A549 (cell line): ENCODE measurements around the gene TSPAN4. TPM values are rescaled to one million over a fixed set of nuclear protein-coding genes. Genes with fewer than 3 reads are reported as not detected.

Experiments used
- ATAC-seq, 2 experiments: fragments of 200-7000 bp in 1 of 2; fragments of >200 bp in 1 of 2; cut with Nextera tagmentation in 1 of 2; cut with Tn5 transposase in 1 of 2; 3 replicates each; pipeline versions ENCODE4 v1.8.0 to v1.9.1; 2018 to 2020; ENCODE audit warnings: mild to moderate bottlenecking in 1 of 2, moderate library complexity in 1 of 2
- CTCF ChIA-PET: fragments of 300-600 bp; sonication (Branson Sonifier 250); formaldehyde crosslinking; extraction: SDS; loops from one replicate; lab custom pipeline; 2021; ENCODE audit warnings: antibody characterized with exemption, inconsistent platforms; lab: Yijun Ruan, JAX
- POLR2A ChIA-PET: fragments of 350-600 bp; formaldehyde crosslinking; extraction: SDS; loops from one replicate; lab custom pipeline; 2021; ENCODE audit warnings: antibody characterized with exemption, inconsistent platforms; lab: Yijun Ruan, JAX
- DNase-seq, 2 experiments: peaks; one replicate each; pipeline versions ENCODE4 v3.0.0 to v3.0.0-alpha.2; 2011 to 2016; ENCODE audit warnings: low read depth in 1 of 2, low spot score in 1 of 2
- FAIRE-seq: peaks from 2 replicates; lab custom pipeline; 2011; peaks lifted over from hg19 to GRCh38; lab: Jason Lieb, UNC
- H3K27ac ChIP-seq, 2 experiments: fragments of >200 bp; sonication (Bioruptor Twin); formaldehyde crosslinking; 3 replicates each; pipeline ENCODE4 v1.5.1; 2016 to 2017
- H3K4me1 ChIP-seq: fragments of >200 bp; sonication (Bioruptor Twin); formaldehyde crosslinking; 3 replicates; pipeline ENCODE4 v1.6.1; 2016
- H3K4me2 ChIP-seq: fragments of >200 bp; sonication (Bioruptor Twin); formaldehyde crosslinking; 3 replicates; pipeline ENCODE4 v1.6.1; 2016
- H3K4me3 ChIP-seq: fragments of >200 bp; sonication (Bioruptor Twin); formaldehyde crosslinking; 3 replicates; pipeline ENCODE4 v1.5.1; 2016
- H3K9me3 ChIP-seq: fragments of >200 bp; sonication (Bioruptor Twin); formaldehyde crosslinking; 3 replicates; pipeline ENCODE4 v1.6.1; 2016
- BHLHE40 ChIP-seq: IDR thresholded peaks from 2 replicates; pipeline ENCODE4 v1.6.1; 2012; ENCODE audit warnings: low read depth, low read length, inconsistent platforms
- CHD4 ChIP-seq: fragments of 200-600 bp; sonication (generic); IDR thresholded peaks from 2 replicates; pipeline ENCODE4 v1.6.1; 2016; ENCODE audit warnings: antibody characterized with exemption, mild to moderate bottlenecking, borderline replicate concordance
- EHF ChIP-seq: fragments of 250-450 bp; sonication (Bioruptor Pico); IDR thresholded peaks from 2 replicates; pipeline ENCODE4 v1.5.0; 2020; ENCODE audit warnings: mild to moderate bottlenecking
- EP300 ChIP-seq, 2 experiments: fragments of >200 bp; sonication (Bioruptor Twin); formaldehyde crosslinking; IDR thresholded peaks; 2 replicates in 1 of 2; 3 replicates in 1 of 2; pipeline ENCODE4 v1.6.1; 2016 to 2017
- FOSB ChIP-seq: fragments of 250-450 bp; sonication (Bioruptor Pico); IDR thresholded peaks from 2 replicates; pipeline ENCODE4 v1.5.0; 2020; ENCODE audit warnings: mild to moderate bottlenecking, moderate library complexity
- FOSL2 ChIP-seq, 2 experiments: fragments of 450-650 bp in 1 of 2; fragments of >200 bp in 1 of 2; sonication (Bioruptor Twin) in 1 of 2; formaldehyde crosslinking; IDR thresholded peaks; 2 replicates each; pipeline versions ENCODE4 v1.5.0 to v1.6.1; 2016 to 2020; ENCODE audit warnings: mild to moderate bottlenecking in 1 of 2, moderate library complexity in 1 of 2
- GATA3 ChIP-seq: IDR thresholded peaks from 2 replicates; pipeline ENCODE4 v1.6.1; 2012; ENCODE audit warnings: borderline replicate concordance
- HDAC2 ChIP-seq: fragments of 200-600 bp; sonication (generic); IDR thresholded peaks from 2 replicates; pipeline ENCODE4 v1.6.1; 2016
- HMGXB4 ChIP-seq: fragments of 250-450 bp; sonication (Bioruptor Pico); IDR thresholded peaks from 2 replicates; pipeline ENCODE4 v1.5.0; 2021; ENCODE audit warnings: mild to moderate bottlenecking, moderate library complexity, borderline replicate concordance
- MAZ ChIP-seq: fragments of 150-350 bp; IDR thresholded peaks from 2 replicates; pipeline ENCODE4 v1.6.1; 2014; ENCODE audit warnings: antibody characterized with exemption, low read depth, low read length, borderline replicate concordance
- NR3C1 ChIP-seq: fragments of >200 bp; sonication (Bioruptor Twin); formaldehyde crosslinking; IDR thresholded peaks from 3 replicates; pipeline ENCODE4 v1.6.1; 2017
- PHF8 ChIP-seq: fragments of 200-600 bp; sonication (generic); IDR thresholded peaks from 2 replicates; pipeline ENCODE4 v1.6.1; 2016; ENCODE audit warnings: low read depth, mild to moderate bottlenecking, antibody characterized with exemption, moderate library complexity, borderline replicate concordance
- POLR2A ChIP-seq: IDR thresholded peaks from 2 replicates; pipeline ENCODE4 v1.6.1; 2012; ENCODE audit warnings: mild to moderate bottlenecking, low read length
- RARB ChIP-seq: fragments of 250-450 bp; sonication (Bioruptor Pico); IDR thresholded peaks from 2 replicates; pipeline ENCODE4 v1.8.0; 2021; ENCODE audit warnings: mild to moderate bottlenecking, moderate library complexity
- RCOR1 ChIP-seq: fragments of 150-350 bp; IDR thresholded peaks from 2 replicates; pipeline ENCODE4 v1.6.1; 2014; ENCODE audit warnings: antibody characterized with exemption, low read length, low read depth
- RFX5 ChIP-seq: fragments of 450-650 bp; IDR thresholded peaks from 2 replicates; pipeline ENCODE4 v1.7.1; 2014; ENCODE audit warnings: antibody characterized with exemption, mild to moderate bottlenecking, moderate library complexity
- SMC3 ChIP-seq: fragments of >200 bp; sonication (Bioruptor Twin); formaldehyde crosslinking; IDR thresholded peaks from 3 replicates; pipeline ENCODE4 v1.6.1; 2018; ENCODE audit warnings: inconsistent platforms
- SREBF2 ChIP-seq: fragments of 450-650 bp; IDR thresholded peaks from 2 replicates; pipeline ENCODE4 v1.6.1; 2014; ENCODE audit warnings: mild to moderate bottlenecking, moderate library complexity
- TFCP2L1 ChIP-seq: fragments of 250-450 bp; sonication (Bioruptor Pico); IDR thresholded peaks from 2 replicates; pipeline ENCODE4 v1.5.0; 2021; ENCODE audit warnings: mild to moderate bottlenecking
- ZNF302 ChIP-seq: fragments of 250-450 bp; sonication (Bioruptor Pico); IDR thresholded peaks from 2 replicates; pipeline ENCODE4 v1.9.0; 2021; ENCODE audit warnings: inconsistent platforms, mild to moderate bottlenecking, moderate library complexity
- WGBS: methylation state at CpG from one replicate; pipeline ENCODE4 v1.1.6; 2017; ENCODE audit errors: missing lambda C conversion rate; 5-methylcytosine and 5-hydroxymethylcytosine counted together
- polyA plus RNA-seq, 4 experiments: library from polyadenylated mRNA; depleted of rRNA in 3 of 4; stranded (reverse); fragments of >200 nt; fragmentation: RNase III in 1 of 4; extraction: RNeasy Plus Mini Kit Qiagen cat#74134 plus additional on column Dnase treatment in 1 of 4; gene quantifications; 2 replicates in 3 of 4; 3 replicates in 1 of 4; pipeline ENCODE4 v1.2.3, GENCODE V29; 2011 to 2017
- TF ChIP-seq, protein P1 (sequence below): fragments of >200 bp; sonication (Bioruptor Twin); formaldehyde crosslinking; IDR thresholded peaks from 3 replicates; pipeline ENCODE4 v1.5.1; 2016
- TF ChIP-seq, protein P2 (sequence below): IDR thresholded peaks from 2 replicates; pipeline ENCODE4 v1.6.1; 2012; ENCODE audit warnings: low read depth, borderline replicate concordance

TSPAN4 gene
- polyA plus RNA-seq, 2 of the 4 experiments (the other 2 are of a cell fraction): 83.5 to 145 TPM

- Histone ChIP-seq H3K4me1 (no peaks in the 10 kb centered on the region), H3K4me3 (no peak overlapping the region), H3K4me2 (no peak overlapping the region), H3K9me3 (no peaks in the 10 kb centered on the region)
- DNase-seq (no peak), FAIRE-seq (no peak)
- CTCF ChIA-PET: interaction anchor here (1.0 to 2.2 kb wide), 4 partner anchors 21 to 155 kb away, joined by 3 to 20 read pairs (median 6); partner anchors contain the start of gene AP2A2
- WGBS: 84% methylated on average over 10 of the region's 11 CpGs
- TF ChIP-seq FOSB (CRISPR knock-in tag) (no peak), PHF8 (no peak), TFCP2L1 (CRISPR knock-in tag) (no peak), ZNF302 (CRISPR knock-in tag) (no peak), POLR2A (no peak), RARB (CRISPR knock-in tag) (no peak), RFX5 (no peak)
- TF ChIP-seq, protein P1, sequence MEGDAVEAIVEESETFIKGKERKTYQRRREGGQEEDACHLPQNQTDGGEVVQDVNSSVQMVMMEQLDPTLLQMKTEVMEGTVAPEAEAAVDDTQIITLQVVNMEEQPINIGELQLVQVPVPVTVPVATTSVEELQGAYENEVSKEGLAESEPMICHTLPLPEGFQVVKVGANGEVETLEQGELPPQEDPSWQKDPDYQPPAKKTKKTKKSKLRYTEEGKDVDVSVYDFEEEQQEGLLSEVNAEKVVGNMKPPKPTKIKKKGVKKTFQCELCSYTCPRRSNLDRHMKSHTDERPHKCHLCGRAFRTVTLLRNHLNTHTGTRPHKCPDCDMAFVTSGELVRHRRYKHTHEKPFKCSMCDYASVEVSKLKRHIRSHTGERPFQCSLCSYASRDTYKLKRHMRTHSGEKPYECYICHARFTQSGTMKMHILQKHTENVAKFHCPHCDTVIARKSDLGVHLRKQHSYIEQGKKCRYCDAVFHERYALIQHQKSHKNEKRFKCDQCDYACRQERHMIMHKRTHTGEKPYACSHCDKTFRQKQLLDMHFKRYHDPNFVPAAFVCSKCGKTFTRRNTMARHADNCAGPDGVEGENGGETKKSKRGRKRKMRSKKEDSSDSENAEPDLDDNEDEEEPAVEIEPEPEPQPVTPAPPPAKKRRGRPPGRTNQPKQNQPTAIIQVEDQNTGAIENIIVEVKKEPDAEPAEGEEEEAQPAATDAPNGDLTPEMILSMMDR: no peak
- TF ChIP-seq, all 56 proteins: peak for 0
- ATAC-seq: no peak
- POLR2A ChIA-PET: no interaction called here
- no peak overlapping the region for H3K27ac ChIP-seq
Observed at GRCh38 chr11:899724-900123, 57.1 kb downstream of the TSPAN4 start.

GRCh38 chr11:900545-900944, 57.9 kb downstream of the TSPAN4 start:
- no peaks in the 10 kb centered on the region for H3K4me1 ChIP-seq
- FAIRE-seq (no peak), DNase-seq (no peak), ATAC-seq (no peak)
- no peak for TF ChIP-seq SREBF2
- TF ChIP-seq RCOR1: no peak
- no peak for TF ChIP-seq MAZ
- TF ChIP-seq FOSL2 (IDR thresholded peaks at IDR 0.05): no peak
- no peak for TF ChIP-seq FOSL2 (CRISPR knock-in tag; IDR thresholded peaks at IDR 0.05)
- no peak for TF ChIP-seq GATA3
- TF ChIP-seq, protein P2, sequence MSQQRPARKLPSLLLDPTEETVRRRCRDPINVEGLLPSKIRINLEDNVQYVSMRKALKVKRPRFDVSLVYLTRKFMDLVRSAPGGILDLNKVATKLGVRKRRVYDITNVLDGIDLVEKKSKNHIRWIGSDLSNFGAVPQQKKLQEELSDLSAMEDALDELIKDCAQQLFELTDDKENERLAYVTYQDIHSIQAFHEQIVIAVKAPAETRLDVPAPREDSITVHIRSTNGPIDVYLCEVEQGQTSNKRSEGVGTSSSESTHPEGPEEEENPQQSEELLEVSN: no peak
- no peak for TF ChIP-seq EP300 (IDR thresholded peaks at IDR 0.05)
- TF ChIP-seq EHF: no peak
- no peak for TF ChIP-seq BHLHE40
- no peak for TF ChIP-seq HDAC2
- TF ChIP-seq NR3C1: no peak
- TF ChIP-seq SMC3: no peak
- no peak for TF ChIP-seq CHD4
- no peak for TF ChIP-seq TFCP2L1 (CRISPR knock-in tag)
- no peak for TF ChIP-seq HMGXB4 (CRISPR knock-in tag)
- H3K4me2 ChIP-seq: no peak overlapping the region
- no peaks in the 10 kb centered on the region for H3K9me3 ChIP-seq
- no peak overlapping the region for H3K4me3 ChIP-seq
- ChIA-PET POLR2A (no interaction called here), CTCF (interaction anchor here (0.6 to 1.0 kb wide), 3 partner anchors 25 to 134 kb away, joined by 3 read pairs; partner anchors contain the start of gene AP2A2)
- WGBS: 83% methylated on average over 6 of the region's 7 CpGs
- H3K27ac ChIP-seq: no peak overlapping the region
